ENCODE measurements around the gene TAX1BP1. TPM values are rescaled to one million over a fixed set of nuclear protein-coding genes. Genes with fewer than 3 reads are reported as not detected.
A peak's percentile ranks its signal among the peaks of the same experiment; 100 is the strongest.

TAX1BP1 gene
- 25.0 and 27.0 TPM in 2 replicates for total RNA-seq (2014; rRNA removed; shearing (Covaris generic))

- in situ Hi-C loops (cut with HindIII; ENCODE audit: low sequenced_read_pairs) = no loop called here
- DNase-seq (ENCODE audit: low spot score) = peak; percentile 95
Observed at GRCh38 chr7:27739909-27740448, at the start of gene TAX1BP1. TAX1BP1 (plus strand) TSS chr7:27740162; CDS start chr7:27748525, 8,363 bp downstream.

DNA sequence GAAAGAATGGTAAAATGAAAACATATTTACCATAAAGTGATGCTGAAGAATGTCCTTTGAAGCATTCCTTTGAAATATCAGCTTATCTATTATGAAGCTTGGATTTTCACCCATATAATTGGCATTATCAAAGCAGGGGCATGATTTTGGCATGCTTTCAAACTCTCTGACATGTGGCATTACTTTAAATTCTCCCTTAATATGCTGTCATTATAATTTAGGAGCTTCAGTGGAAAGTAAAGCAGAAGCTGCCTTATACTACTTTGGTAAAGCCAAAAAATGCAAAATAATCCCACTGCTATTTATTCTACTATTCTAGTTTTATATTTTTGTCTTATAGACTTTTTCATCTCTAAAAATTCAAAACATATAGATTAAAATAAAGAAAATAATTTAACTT is 49.3 kb upstream of the TAX1BP1 start:
- DNase-seq (ENCODE audit: low spot score) = no peak
- in situ Hi-C loops (cut with HindIII; ENCODE audit: low sequenced_read_pairs) = no loop called here

DNA sequence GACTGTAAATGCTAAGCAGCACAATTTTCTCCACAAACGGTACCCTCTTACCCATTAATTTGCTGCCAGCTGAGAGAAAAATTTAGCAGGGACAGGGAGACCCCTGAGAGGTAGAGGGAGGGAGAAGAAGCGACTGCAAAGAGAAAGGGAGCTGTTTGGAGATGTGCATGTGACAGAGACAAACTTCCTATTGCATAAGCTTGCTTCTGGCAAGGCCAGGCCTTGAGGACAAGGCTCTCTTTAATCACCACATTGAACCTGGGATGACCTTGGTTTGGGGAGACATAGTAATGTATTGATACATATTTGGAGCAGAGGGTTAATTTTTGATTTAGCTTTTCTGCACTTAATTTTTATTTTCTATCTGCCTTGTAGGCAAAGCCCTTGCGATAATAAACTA is 46.2 kb upstream of the TAX1BP1 start:
- in situ Hi-C loops (cut with HindIII; ENCODE audit: low sequenced_read_pairs) = no loop called here
- DNase-seq (ENCODE audit: low spot score) = no peak

DNA sequence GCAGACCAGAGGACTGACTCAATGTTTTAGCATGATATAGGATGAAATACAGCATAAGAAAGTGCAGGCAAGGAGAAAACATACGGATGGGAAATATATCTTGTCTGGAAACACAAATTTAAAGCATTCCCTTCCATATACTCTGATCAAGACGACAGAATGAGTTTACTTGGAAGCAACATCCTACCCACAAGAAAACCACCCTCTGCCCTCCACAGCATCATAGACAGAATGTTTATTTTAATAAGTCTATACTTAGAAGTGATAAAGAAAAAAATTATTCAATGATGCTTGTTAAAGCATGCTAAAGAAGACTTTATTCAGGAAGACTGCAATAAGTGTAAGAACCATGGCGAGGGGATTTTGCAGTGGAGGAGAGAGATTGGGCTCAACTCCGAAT is 44.9 kb upstream of the TAX1BP1 start:
- DNase-seq (ENCODE audit: low spot score) = no peak
- in situ Hi-C loops (cut with HindIII; ENCODE audit: low sequenced_read_pairs) = no loop called here

DNA sequence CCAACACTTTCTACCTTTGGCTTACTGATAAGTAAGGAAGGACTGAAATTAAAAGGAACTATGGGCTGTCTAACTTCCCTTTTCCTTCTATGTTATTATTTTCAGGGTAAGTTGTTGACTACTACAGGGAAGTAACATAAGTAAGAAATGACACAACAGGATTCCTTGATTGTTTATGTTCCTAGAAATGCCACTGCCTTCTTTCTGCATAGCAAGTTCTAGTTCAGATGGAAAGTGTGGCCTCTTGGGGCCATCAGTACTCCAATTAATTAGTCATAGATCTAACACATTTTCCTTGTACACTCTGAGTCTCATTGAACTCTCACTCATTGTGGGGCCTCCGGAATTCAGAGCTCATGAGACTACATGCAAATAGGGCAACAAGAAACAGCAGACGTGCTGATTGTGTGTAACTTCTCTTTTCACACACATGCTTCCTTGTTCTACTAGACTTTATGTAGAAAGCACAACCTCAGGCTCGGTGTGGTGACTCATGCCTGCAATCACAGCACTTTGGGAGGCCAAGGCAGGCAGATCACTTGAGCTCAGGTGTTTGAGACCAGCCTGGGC is 42.0 kb upstream of the TAX1BP1 start:
- in situ Hi-C loops (cut with HindIII; ENCODE audit: low sequenced_read_pairs) = no loop called here
- no peak for DNase-seq (ENCODE audit: low spot score)

DNA sequence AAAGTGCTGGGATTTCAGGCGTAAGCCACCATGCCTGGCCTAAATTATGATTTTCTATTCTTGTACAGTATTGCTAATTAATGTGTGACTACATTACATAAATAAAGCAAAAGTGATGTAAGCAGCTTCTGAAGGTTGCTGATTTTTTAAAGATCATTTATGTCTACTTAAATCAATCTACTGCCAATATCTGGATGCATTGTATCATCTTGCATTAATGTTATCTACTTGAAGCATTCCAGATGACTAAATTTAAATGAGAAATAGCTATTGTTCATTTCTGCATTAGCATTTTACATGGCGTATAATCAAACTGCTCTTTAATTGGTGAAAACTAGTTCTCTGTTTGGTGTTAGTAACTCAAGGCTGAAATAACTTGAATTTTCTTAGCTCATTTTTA is 40.2 kb upstream of the TAX1BP1 start:
- in situ Hi-C loops (cut with HindIII; ENCODE audit: low sequenced_read_pairs) = no loop called here
- no peak for DNase-seq (ENCODE audit: low spot score)

DNA sequence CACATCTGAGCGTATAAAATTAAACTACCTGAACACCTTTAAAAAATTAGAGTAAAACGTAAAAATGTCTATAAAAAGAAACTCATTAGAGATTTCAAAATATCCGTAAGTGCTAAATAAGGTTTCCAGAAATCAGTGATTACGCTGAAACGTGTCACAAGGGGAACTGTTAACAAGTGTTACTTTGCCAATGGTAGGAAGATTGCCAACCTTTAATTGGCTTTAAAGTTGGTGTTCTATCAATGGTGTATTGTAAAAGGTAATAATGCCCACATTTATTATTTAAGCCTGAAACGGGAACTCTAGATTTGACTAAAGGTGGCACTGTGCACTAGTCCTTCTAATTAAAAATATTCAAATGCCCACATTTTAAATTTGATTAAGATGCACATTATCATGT is 39.5 kb upstream of the TAX1BP1 start:
- in situ Hi-C loops (cut with HindIII; ENCODE audit: low sequenced_read_pairs) = no loop called here
- DNase-seq (ENCODE audit: low spot score) = no peak

- in situ Hi-C loops (cut with HindIII; ENCODE audit: low sequenced_read_pairs) = no loop called here
- DNase-seq (ENCODE audit: low spot score) = no peak
Observed at GRCh38 chr7:27703181-27703580, 36.8 kb upstream of the TAX1BP1 start.

DNA sequence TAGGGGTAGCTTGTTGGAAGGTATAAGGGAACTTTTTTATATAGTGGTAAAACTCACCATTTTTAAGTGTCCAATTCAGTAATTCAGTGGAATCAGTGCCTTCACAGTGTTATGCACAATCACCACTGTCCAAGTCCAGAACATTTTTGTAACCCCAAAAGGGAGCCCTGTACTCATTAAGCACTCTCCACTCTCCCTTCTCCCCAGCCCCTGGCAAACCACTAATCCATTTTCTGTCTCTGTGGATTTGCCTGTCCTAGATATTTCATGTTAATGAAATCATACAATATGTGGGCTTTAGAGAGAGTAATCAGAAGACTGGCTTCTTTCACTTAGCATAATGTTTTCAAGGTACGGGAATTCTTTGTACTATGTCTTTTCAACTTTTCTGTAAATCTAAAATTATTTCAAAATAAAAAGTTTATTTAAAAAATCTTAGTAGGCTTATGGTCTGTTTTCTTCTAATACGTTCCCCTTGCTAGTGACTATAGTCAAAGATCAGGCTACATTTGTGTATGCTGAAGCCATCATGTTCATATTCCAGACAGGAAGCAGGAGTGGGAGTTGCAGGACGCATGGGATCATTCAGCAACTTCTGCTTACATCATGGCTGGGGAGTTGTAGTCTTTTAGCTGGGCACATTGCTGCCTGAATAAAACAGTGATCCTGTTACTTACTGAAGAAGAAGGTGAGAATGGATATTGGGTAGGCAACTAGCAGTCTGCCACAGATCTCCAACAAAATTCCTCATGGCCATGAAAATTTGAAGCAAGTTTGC is 35.4 kb upstream of the TAX1BP1 start:
- in situ Hi-C loops (cut with HindIII; ENCODE audit: low sequenced_read_pairs) = no loop called here
- no peak for DNase-seq (ENCODE audit: low spot score)

GRCh38 chr7:27705200-27705594 is 34.8 kb upstream of the TAX1BP1 start:
- no peak for DNase-seq (ENCODE audit: low spot score)
- in situ Hi-C loops (cut with HindIII; ENCODE audit: low sequenced_read_pairs) = no loop called here

DNA sequence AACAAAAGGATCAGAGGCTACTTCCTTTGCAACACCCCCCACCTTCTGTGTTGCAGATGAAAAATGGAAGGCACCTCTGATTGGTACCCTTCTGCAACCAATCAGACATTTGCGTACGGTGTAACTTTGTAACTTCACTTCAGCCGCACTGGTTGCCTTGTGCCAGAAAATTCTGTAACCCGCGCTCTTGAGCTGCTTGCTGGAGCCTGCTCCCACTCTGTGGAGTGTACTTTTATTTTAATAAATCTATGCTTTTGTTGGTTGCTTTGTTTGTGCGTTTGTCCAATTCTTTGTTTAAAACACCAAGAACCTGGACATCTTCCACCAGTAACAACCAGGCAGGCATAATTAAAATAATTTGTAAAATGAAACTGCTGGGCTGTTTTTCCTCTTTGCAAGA is 31.5 kb upstream of the TAX1BP1 start:
- in situ Hi-C loops (cut with HindIII; ENCODE audit: low sequenced_read_pairs) = no loop called here

DNA sequence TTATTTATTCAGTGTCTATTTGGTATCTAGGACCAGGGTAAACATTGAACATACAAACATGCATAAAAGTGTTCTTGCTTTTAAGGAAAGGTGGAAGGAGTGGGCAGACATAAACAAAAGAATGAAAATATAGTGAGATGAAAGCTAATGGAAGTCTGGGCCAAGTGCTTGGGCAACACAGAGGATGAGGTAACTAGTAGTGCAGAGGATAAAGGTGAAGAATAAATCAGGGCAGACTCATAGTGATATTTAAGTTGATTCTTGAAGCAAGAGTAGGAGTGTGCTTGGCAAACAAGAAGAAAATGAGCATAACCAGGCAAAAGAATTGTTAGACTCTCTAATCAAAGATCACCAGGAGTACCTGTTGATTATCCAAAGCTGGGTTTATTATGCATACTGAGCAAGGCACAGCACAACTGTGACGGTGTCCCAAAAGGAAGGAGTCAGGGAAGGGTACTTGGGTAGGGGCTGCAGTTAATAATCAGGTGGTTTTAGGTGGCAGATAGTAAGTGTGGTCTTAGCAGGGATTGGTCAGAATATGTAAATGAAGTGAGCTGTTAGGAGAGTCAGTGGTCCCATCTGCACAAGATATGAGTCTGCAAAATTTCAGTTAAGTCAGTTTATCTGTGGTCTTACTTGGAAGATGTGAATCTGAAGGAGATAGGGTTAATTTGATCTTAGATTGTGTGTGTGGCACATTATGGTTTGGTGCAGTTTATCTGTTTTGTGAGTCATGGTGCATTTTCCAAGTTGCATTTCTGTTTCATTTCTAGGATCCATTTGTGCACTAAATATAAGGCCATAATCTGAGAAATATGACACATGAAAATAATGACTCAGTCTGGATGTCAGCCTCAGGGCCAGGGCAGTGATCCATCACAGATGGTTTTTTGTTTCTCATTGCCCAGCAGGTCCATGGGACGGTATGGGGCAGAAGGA is 30.6 kb upstream of the TAX1BP1 start:
- DNase-seq (ENCODE audit: low spot score) = peak; percentile 4
- in situ Hi-C loops (cut with HindIII; ENCODE audit: low sequenced_read_pairs) = no loop called here

More for the DNA sequence above, 31.5 kb upstream of the TAX1BP1 start:
- no peak for DNase-seq (ENCODE audit: low spot score)

GRCh38 chr7:27712217-27712616 is 27.7 kb upstream of the TAX1BP1 start:
- DNase-seq (ENCODE audit: low spot score) = no peak
- in situ Hi-C loops (cut with HindIII; ENCODE audit: low sequenced_read_pairs) = no loop called here

- in situ Hi-C loops (cut with HindIII; ENCODE audit: low sequenced_read_pairs) = no loop called here
- DNase-seq (ENCODE audit: low spot score) = no peak
Observed at GRCh38 chr7:27714831-27715444, 25.0 kb upstream of the TAX1BP1 start.

- DNase-seq (ENCODE audit: low spot score) = peak; percentile 32
- in situ Hi-C loops (cut with HindIII; ENCODE audit: low sequenced_read_pairs) = no loop called here
Observed at GRCh38 chr7:27723085-27723484, 16.9 kb upstream of the TAX1BP1 start.

- no peak for DNase-seq (ENCODE audit: low spot score)
- in situ Hi-C loops (cut with HindIII; ENCODE audit: low sequenced_read_pairs) = no loop called here
Observed at GRCh38 chr7:27727058-27727457, 12.9 kb upstream of the TAX1BP1 start.

DNA sequence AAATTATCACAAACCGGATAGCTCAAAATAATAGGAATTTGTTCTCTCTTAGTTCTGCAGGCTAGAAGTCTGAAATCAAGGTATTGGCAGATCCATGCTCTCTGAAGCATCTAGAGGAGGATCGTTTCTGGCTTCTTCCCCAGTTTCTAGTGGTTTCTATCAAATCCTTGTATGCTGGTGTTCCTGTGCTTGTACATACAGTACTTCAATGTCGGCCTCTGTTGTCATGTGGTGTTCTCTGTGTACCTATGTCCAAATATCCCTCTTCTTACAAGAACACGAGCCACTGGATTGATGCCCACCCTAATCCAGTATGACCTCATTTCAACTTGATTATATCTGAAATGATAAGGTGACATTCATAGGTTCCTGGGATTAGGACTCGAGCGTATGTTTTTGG is 9.8 kb upstream of the TAX1BP1 start:
- no peak for DNase-seq (ENCODE audit: low spot score)
- in situ Hi-C loops (cut with HindIII; ENCODE audit: low sequenced_read_pairs) = no loop called here

DNA sequence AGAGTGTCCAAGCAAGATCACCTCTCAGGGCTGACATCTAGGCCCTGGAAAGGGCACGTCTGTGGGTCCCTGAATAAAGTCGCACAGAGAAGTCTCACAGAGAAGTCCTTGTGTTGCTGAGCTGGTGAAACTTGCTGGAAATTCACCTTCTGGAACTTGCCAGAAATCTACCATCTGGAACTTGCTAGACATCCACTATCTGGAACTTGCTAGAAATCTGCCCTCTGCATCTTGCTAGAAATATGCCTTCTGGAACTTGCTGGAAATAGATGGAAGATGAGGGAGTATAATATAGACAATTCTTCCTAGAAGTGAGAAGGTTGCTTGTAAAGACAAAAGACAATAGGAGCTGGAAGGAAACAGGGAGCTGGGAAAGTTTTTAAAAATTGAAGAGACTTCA is 5.4 kb upstream of the TAX1BP1 start:
- no peak for DNase-seq (ENCODE audit: low spot score)
- in situ Hi-C loops (cut with HindIII; ENCODE audit: low sequenced_read_pairs) = no loop called here

- no peak for DNase-seq (ENCODE audit: low spot score)
- in situ Hi-C loops (cut with HindIII; ENCODE audit: low sequenced_read_pairs) = no loop called here
Observed at GRCh38 chr7:27735165-27735564, 4.8 kb upstream of the TAX1BP1 start.
